D721Med (cell line): ENCODE results near the gene MANEAL.

Experiments used
- DNase-seq: peaks from one replicate; pipeline ENCODE4 v3.0.0; 2011; ENCODE audit warnings: low spot score; ENCODE audit not compliant: insufficient read length
- FAIRE-seq: peaks from 2 replicates; lab custom pipeline; 2011; peaks lifted over from hg19 to GRCh38; lab: Jason Lieb, UNC
- CTCF ChIP-seq: IDR thresholded peaks from 2 replicates; pipeline ENCODE4 v1.5.1; 2012; ENCODE audit warnings: mild to moderate bottlenecking, control low read depth; ENCODE audit not compliant: insufficient read depth; ENCODE audit errors: missing control alignments

MANEAL gene

GRCh38 chr1:37793773-37794371 is at the start of gene MANEAL:
TSS of gene MANEAL (plus strand) at chr1:37793847. CDS start at chr1:37794183, 336 bp downstream.
- no peak for FAIRE-seq
- no peak for DNase-seq
- TF ChIP-seq CTCF, result no peak

- TF ChIP-seq CTCF, result no peak
- FAIRE-seq (no peak), DNase-seq (no peak)
These were observed 46.8 kb upstream of the MANEAL start for GRCh38 chr1:37746806-37747205.

GRCh38 chr1:37748565-37748964 is 45.1 kb upstream of the MANEAL start:
- no peak for FAIRE-seq
- no peak for DNase-seq
- no peak for TF ChIP-seq CTCF

GRCh38 chr1:37752213-37752582 is 41.4 kb upstream of the MANEAL start:
- no peak for FAIRE-seq
- no peak for DNase-seq
- no peak for TF ChIP-seq CTCF

- TF ChIP-seq CTCF, result no peak
- peak; percentile 90 for DNase-seq
- no peak for FAIRE-seq
These were observed 40.8 kb upstream of the MANEAL start for GRCh38 chr1:37752583-37753471.

DNA sequence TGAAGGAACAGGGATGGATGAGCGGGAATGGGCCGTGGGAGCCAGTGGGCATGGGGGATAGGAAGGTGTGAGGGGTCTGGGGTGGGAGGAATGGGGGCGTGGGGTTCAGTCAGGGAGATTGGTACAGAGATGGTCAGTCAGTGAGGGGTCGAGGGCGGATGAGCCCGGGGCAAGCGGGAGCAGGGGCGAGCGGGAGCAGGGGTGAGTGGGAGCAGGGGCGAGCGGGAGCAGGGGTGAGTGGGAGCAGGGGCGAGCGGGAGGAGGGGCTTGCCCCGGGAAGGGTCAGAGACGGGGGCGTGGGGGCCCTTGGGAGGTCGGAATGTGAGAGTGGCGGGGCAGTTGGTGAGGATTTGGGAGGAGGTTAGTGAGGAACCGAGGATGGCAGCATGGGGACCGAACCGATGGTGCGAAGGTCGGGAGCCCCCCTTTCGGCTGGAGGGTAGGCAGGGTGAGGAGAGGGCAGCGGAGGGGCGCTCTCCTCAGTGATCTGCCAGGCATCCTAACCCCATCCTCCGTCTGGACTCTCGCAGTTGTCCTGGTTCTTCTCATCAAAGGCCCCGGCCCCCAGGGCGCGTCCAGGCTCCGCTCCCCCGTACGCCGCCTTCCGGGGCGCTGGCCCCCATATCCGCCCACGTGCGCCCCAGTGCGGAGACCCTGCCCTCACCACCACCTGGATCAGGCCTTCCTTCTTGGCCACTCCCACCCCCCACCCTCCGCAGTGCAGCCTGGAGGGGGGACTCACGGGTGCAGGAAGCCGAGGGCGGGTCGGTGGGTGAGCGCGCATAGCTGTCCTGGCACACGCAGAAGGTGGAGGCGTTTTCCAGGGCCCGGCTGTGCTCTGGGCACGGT is 40.0 kb upstream of the MANEAL start:
- FAIRE-seq (no peak), DNase-seq (no peak)

More for the DNA sequence above, 40.0 kb upstream of the MANEAL start:
- no peak for TF ChIP-seq CTCF
